Naive thymus-derived CD8-positive, alpha-beta T cell (primary cell): ENCODE measurements around the gene GPR146. TPM values are rescaled to one million over a fixed set of nuclear protein-coding genes. Genes with fewer than 3 reads are reported as not detected.
A peak's percentile ranks its signal among the peaks of the same experiment; 100 is the strongest.

Experiments
- ATAC-seq, 2 donors: fragments of 150-1000 bp; cut with Tn5 transposase in 1 of 2; sonication (Bioruptor Pico), chemical (Tn5 transposase) in 1 of 2; 1 replicate in 1 of 2; 2 replicates in 1 of 2; pipeline ENCODE4 v1.10.0; 2021; ENCODE audit warnings: mild to moderate bottlenecking in 2 of 2, moderate library complexity in 2 of 2
- POLR2A ChIA-PET: fragments of 350-600 bp; sonication (Branson Sonifier 250); formaldehyde crosslinking; loops from one replicate; lab custom pipeline; 2021; ENCODE audit warnings: antibody characterized with exemption; lab: Charles Lee
- DNase-seq, 10 donors: peaks; one replicate each; pipeline versions ENCODE4 v3.0.0 to v3.0.0-alpha.2; 2020 to 2022
- H3K27ac Mint-ChIP-seq, 10 donors: one replicate each; pipeline ENCODE4 v1.8.0; 2020 to 2022; ENCODE audit warnings: mild to moderate bottlenecking in 10 of 10, mixed read lengths in 10 of 10, moderate library complexity in 4 of 10, inconsistent platforms in 1 of 10
- H3K27me3 Mint-ChIP-seq, 5 donors: one replicate each; pipeline ENCODE4 v1.8.0; 2021 to 2022; ENCODE audit warnings: mixed read lengths in 5 of 5
- H3K36me3 Mint-ChIP-seq, 3 donors: one replicate each; pipeline ENCODE4 v1.8.0; 2020 to 2022; ENCODE audit warnings: mixed read lengths in 3 of 3, mild to moderate bottlenecking in 2 of 3, inconsistent platforms in 1 of 3
- H3K4me1 Mint-ChIP-seq, 4 donors: one replicate each; pipeline ENCODE4 v1.8.0; 2021 to 2022; ENCODE audit warnings: mixed read lengths in 4 of 4
- H3K4me3 Mint-ChIP-seq, 10 donors: one replicate each; pipeline ENCODE4 v1.8.0; 2020 to 2022; ENCODE audit warnings: mild to moderate bottlenecking in 10 of 10, mixed read lengths in 10 of 10, moderate library complexity in 6 of 10, inconsistent platforms in 1 of 10
- H3K9me3 Mint-ChIP-seq, 9 donors: one replicate each; pipeline ENCODE4 v1.8.0; 2020 to 2022; ENCODE audit warnings: mixed read lengths in 9 of 9, mild to moderate bottlenecking in 3 of 9, inconsistent platforms in 1 of 9, moderate library complexity in 1 of 9
- polyA plus RNA-seq, 3 donors: library from polyadenylated mRNA; unstranded; fragments of 300-500 nt; fragmentation: Illumina TruSeq; gene quantifications; one replicate each; pipeline ENCODE4 v1.2.3, GENCODE V29; 2021
- total RNA-seq, 8 experiments: library from RNA in 2 of 8; stranded (reverse) in 2 of 8; gene quantifications; one replicate each; pipeline ENCODE4 v1.2.3 and lab custom pipeline; 2021 to 2026

GPR146 gene
- total and polyA plus RNA-seq, 5 experiments from 2014 or later, result 1.4 to 9.5 (median 3.8) TPM

- H3K4me1 Mint-ChIP-seq, result peaks cover 11 to 48% (median 34%) of the 10 kb centered on the region in 4 donors
- H3K4me3 Mint-ChIP-seq, result no peak overlapping the region
- DNase-seq, result no peak
- peaks cover 0 to 25% (median 0%) of the 10 kb centered on the region in 9 donors for H3K9me3 Mint-ChIP-seq
- H3K27ac Mint-ChIP-seq, result no peak overlapping the region
- POLR2A ChIA-PET, result interaction anchor here (0.6 kb wide), 1 partner anchor 12 kb away, joined by 4 read pairs; no protein-coding TSS in a partner anchor
- H3K27me3 Mint-ChIP-seq, result no peaks in the 10 kb centered on the region
- ATAC-seq, result no peak
- H3K36me3 Mint-ChIP-seq, result peaks cover 5 to 30% (median 16%) of the 10 kb centered on the region in 3 donors
These were observed 22.0 kb upstream of the GPR146 start for GRCh38 chr7:1022356-1022755.

- peaks cover 12 to 49% (median 35%) of the 10 kb centered on the region in 4 donors for H3K4me1 Mint-ChIP-seq
- peak overlapping the region in 1 of 10 donors; percentile 55 for H3K4me3 Mint-ChIP-seq
- POLR2A ChIA-PET, result interaction anchor here (0.6 kb wide), 1 partner anchor 12 kb away, joined by 4 read pairs; no protein-coding TSS in a partner anchor
- peaks cover 5 to 31% (median 16%) of the 10 kb centered on the region in 3 donors for H3K36me3 Mint-ChIP-seq
- ATAC-seq (peak in 1 of 2 donors; percentile 7), DNase-seq (peak in 2 of 10 donors; percentile 29 to 60)
- peaks cover 0 to 25% (median 0%) of the 10 kb centered on the region in 9 donors for H3K9me3 Mint-ChIP-seq
- H3K27ac Mint-ChIP-seq, result peak overlapping the region in 2 of 10 donors; percentile 21 to 76
- H3K27me3 Mint-ChIP-seq, result no peaks in the 10 kb centered on the region
These were observed 21.4 kb upstream of the GPR146 start for GRCh38 chr7:1022801-1023465.

- DNase-seq (peak in 2 of 10 donors; percentile 26 to 71), ATAC-seq (peak in 1 of 2 donors; percentile 4)
- Mint-ChIP-seq H3K4me3 (peak overlapping the region in 2 of 10 donors; percentile 38 to 61), H3K27ac (peak overlapping the region in 6 of 10 donors; percentile 41 to 76 (median 55)), H3K9me3 (peaks cover 0 to 25% (median 0%) of the 10 kb centered on the region in 9 donors), H3K4me1 (peaks cover 10 to 48% (median 32%) of the 10 kb centered on the region in 4 donors), H3K27me3 (no peaks in the 10 kb centered on the region), H3K36me3 (peaks cover 5 to 25% (median 16%) of the 10 kb centered on the region in 3 donors)
- POLR2A ChIA-PET, result interaction anchor here (1.2 kb wide), 1 partner anchor 10 kb away, joined by 3 read pairs; no protein-coding TSS in a partner anchor
These were observed 20.0 kb upstream of the GPR146 start for GRCh38 chr7:1024331-1024841.

GRCh38 chr7:1024876-1025742 lies 19.2 kb upstream of the GPR146 start:
- peaks cover 0 to 25% (median 0%) of the 10 kb centered on the region in 9 donors for H3K9me3 Mint-ChIP-seq
- H3K4me3 Mint-ChIP-seq, result peak overlapping the region in 3 of 10 donors; percentile 22 to 54 (median 24)
- POLR2A ChIA-PET, result interaction anchor here (1.2 to 4.9 kb wide), 2 partner anchors 9 to 30 kb away, joined by 3 to 26 read pairs; no protein-coding TSS in a partner anchor
- H3K27ac Mint-ChIP-seq, result peak overlapping the region in 3 of 10 donors; percentile 15 to 41 (median 33)
- DNase-seq (peak in 1 of 10 donors; percentile 51), ATAC-seq (no peak)
- peaks cover 5 to 25% (median 16%) of the 10 kb centered on the region in 3 donors for H3K36me3 Mint-ChIP-seq
- no peaks in the 10 kb centered on the region for H3K27me3 Mint-ChIP-seq
- H3K4me1 Mint-ChIP-seq, result peaks cover 12 to 53% (median 38%) of the 10 kb centered on the region in 4 donors

GRCh38 chr7:1025743-1026581 lies 18.4 kb upstream of the GPR146 start:
- Mint-ChIP-seq H3K4me1 (peaks cover 13 to 59% (median 43%) of the 10 kb centered on the region in 4 donors), H3K4me3 (peak overlapping the region in 8 of 10 donors; percentile 66 to 89 (median 78)), H3K9me3 (peaks cover 0 to 23% (median 0%) of the 10 kb centered on the region in 9 donors), H3K36me3 (peaks cover 5 to 25% (median 16%) of the 10 kb centered on the region in 3 donors), H3K27me3 (peaks cover 0 to under 1% (median 0%) of the 10 kb centered on the region in 5 donors), H3K27ac (peak overlapping the region in 5 of 10 donors; percentile 10 to 91 (median 75))
- POLR2A ChIA-PET, result interaction anchor here (1.8 to 5.5 kb wide), 3 partner anchors 18 to 33 kb away, joined by 4 to 35 read pairs (median 26); partner anchors contain the start of gene GPR146
- ATAC-seq (no peak), DNase-seq (peak in 1 of 10 donors; percentile 58)

- POLR2A ChIA-PET, result interaction anchor here (1.8 to 5.5 kb wide), 3 partner anchors 18 to 34 kb away, joined by 4 to 35 read pairs (median 26); partner anchors contain the start of gene GPR146
- H3K36me3 Mint-ChIP-seq, result peaks cover 0 to 19% (median 10%) of the 10 kb centered on the region in 3 donors
- H3K27ac Mint-ChIP-seq, result peak overlapping the region in 9 of 10 donors; percentile 29 to 91 (median 69)
- H3K4me1 Mint-ChIP-seq, result peaks cover 14 to 62% (median 42%) of the 10 kb centered on the region in 4 donors
- peak overlapping the region; percentile 66 to 89 (median 76) for H3K4me3 Mint-ChIP-seq
- ATAC-seq, result no peak
- H3K27me3 Mint-ChIP-seq, result peaks cover 0 to 2% (median 0%) of the 10 kb centered on the region in 5 donors
- peaks cover 0 to 16% (median 0%) of the 10 kb centered on the region in 9 donors for H3K9me3 Mint-ChIP-seq
- DNase-seq, result peak in 1 of 10 donors; percentile 22
These were observed 17.6 kb upstream of the GPR146 start for GRCh38 chr7:1026721-1027161.

- Mint-ChIP-seq H3K27ac (peak overlapping the region; percentile 58 to 91 (median 76)), H3K9me3 (peaks cover 0 to 10% (median 0%) of the 10 kb centered on the region in 9 donors), H3K36me3 (peaks cover 0 to 18% (median 6%) of the 10 kb centered on the region in 3 donors), H3K4me3 (peak overlapping the region; percentile 69 to 89 (median 76)), H3K4me1 (peaks cover 14 to 61% (median 44%) of the 10 kb centered on the region in 4 donors), H3K27me3 (peaks cover 0 to 2% (median 0%) of the 10 kb centered on the region in 5 donors)
- ATAC-seq (peak in 1 of 2 donors; percentile 8), DNase-seq (peak in 3 of 10 donors; percentile 31 to 61 (median 32))
- POLR2A ChIA-PET, result interaction anchor here (0.7 to 5.5 kb wide), 6 partner anchors 9 to 34 kb away, joined by 3 to 35 read pairs (median 4); partner anchors contain the start of gene GPR146
These were observed 16.9 kb upstream of the GPR146 start for GRCh38 chr7:1027242-1028043.

- H3K4me1 Mint-ChIP-seq, result peaks cover 18 to 61% (median 49%) of the 10 kb centered on the region in 4 donors
- H3K9me3 Mint-ChIP-seq, result peaks cover 0 to 6% (median 0%) of the 10 kb centered on the region in 9 donors
- peak overlapping the region in 7 of 10 donors; percentile 66 to 93 (median 87) for H3K27ac Mint-ChIP-seq
- peak overlapping the region in 8 of 10 donors; percentile 72 to 88 (median 82) for H3K4me3 Mint-ChIP-seq
- POLR2A ChIA-PET, result interaction anchor here (1.0 to 5.5 kb wide), 7 partner anchors 8 to 35 kb away, joined by 3 to 35 read pairs (median 4); partner anchors contain the start of gene GPR146
- peaks cover 0 to 15% (median 4%) of the 10 kb centered on the region in 3 donors for H3K36me3 Mint-ChIP-seq
- DNase-seq, result peak; percentile 65 to 91 (median 85)
- peak; percentile 80 to 87 for ATAC-seq
- H3K27me3 Mint-ChIP-seq, result peaks cover 0 to 2% (median 0%) of the 10 kb centered on the region in 5 donors
These were observed 16.1 kb upstream of the GPR146 start for GRCh38 chr7:1028044-1028770.
